SK-N-SH treated with all-trans-retinoic acid at 6 μM for 48 hours (cell line): ENCODE measurements around the gene MAP3K15.
A peak's percentile ranks its signal among the peaks of the same experiment; 100 is the strongest.

Source experiments
- ATAC-seq: fragments of 200-7000 bp; cut with Tn5 transposase; 3 replicates; pipeline ENCODE4 v1.9.1; 2020; ENCODE audit warnings: mild to moderate bottlenecking, moderate library complexity
- ARNTL ChIP-seq: fragments of 450-650 bp; formaldehyde crosslinking; IDR thresholded peaks from 2 replicates; pipeline ENCODE4 v1.5.0; 2020; ENCODE audit warnings: low read depth, mild to moderate bottlenecking, moderate library complexity, borderline replicate concordance
- BACH2 ChIP-seq: fragments of 250-450 bp; sonication (Bioruptor Pico); IDR thresholded peaks from 2 replicates; pipeline ENCODE4 v1.9.0; 2021; ENCODE audit warnings: mild to moderate bottlenecking, borderline replicate concordance
- CREB5 ChIP-seq: fragments of 250-450 bp; sonication (Bioruptor Pico); IDR thresholded peaks from 2 replicates; pipeline ENCODE4 v1.5.1; 2020; ENCODE audit warnings: low read depth, mild to moderate bottlenecking, moderate library complexity
- ISL1 ChIP-seq: fragments of 250-450 bp; sonication (Bioruptor Pico); IDR thresholded peaks from 2 replicates; pipeline ENCODE4 v2.1.2; 2022; ENCODE audit warnings: mild to moderate bottlenecking, moderate library complexity
- PATZ1 ChIP-seq: fragments of 250-450 bp; sonication (Bioruptor Pico); IDR thresholded peaks from 2 replicates; pipeline ENCODE4 v1.8.0; 2020; ENCODE audit warnings: mild to moderate bottlenecking, moderate library complexity, borderline replicate concordance
- SNAI2 ChIP-seq: fragments of 250-450 bp; sonication (Bioruptor Pico); IDR thresholded peaks from 2 replicates; pipeline ENCODE4 v1.5.0; 2020; ENCODE audit warnings: mild to moderate bottlenecking, moderate library complexity
- TCF4 ChIP-seq: fragments of 250-450 bp; sonication (Bioruptor Pico); IDR thresholded peaks from 2 replicates; pipeline ENCODE4 v1.8.0; 2021; ENCODE audit warnings: mild to moderate bottlenecking, moderate library complexity, borderline replicate concordance
- ZC3H10 ChIP-seq: fragments of 250-450 bp; sonication (Bioruptor Pico); IDR thresholded peaks from 2 replicates; pipeline ENCODE4 v1.5.1; 2021; ENCODE audit warnings: mild to moderate bottlenecking, moderate library complexity
- ZFP30 ChIP-seq: fragments of 450-650 bp; formaldehyde crosslinking; IDR thresholded peaks from 2 replicates; pipeline ENCODE4 v1.5.0; 2022; ENCODE audit warnings: mild to moderate bottlenecking, moderate library complexity
- ZNF565 ChIP-seq: fragments of 450-650 bp; formaldehyde crosslinking; conservative IDR thresholded peaks from 2 replicates; pipeline ENCODE4 v1.5.0; 2020; ENCODE audit warnings: low read depth, mild to moderate bottlenecking, moderate library complexity
- ZNF70 ChIP-seq: fragments of 450-650 bp; formaldehyde crosslinking; IDR thresholded peaks from 2 replicates; pipeline ENCODE4 v1.5.0; 2020; ENCODE audit warnings: mild to moderate bottlenecking, moderate library complexity
- ZNF8 ChIP-seq: fragments of 450-650 bp; formaldehyde crosslinking; IDR thresholded peaks from 2 replicates; pipeline ENCODE4 v1.5.0; 2020; ENCODE audit warnings: mild to moderate bottlenecking, moderate library complexity
- TF ChIP-seq, protein P1 (sequence below): fragments of 250-450 bp; sonication (Bioruptor Pico); IDR thresholded peaks from 2 replicates; pipeline ENCODE4 v1.5.1; 2021; ENCODE audit warnings: mild to moderate bottlenecking, moderate library complexity

Gene MAP3K15

DNA sequence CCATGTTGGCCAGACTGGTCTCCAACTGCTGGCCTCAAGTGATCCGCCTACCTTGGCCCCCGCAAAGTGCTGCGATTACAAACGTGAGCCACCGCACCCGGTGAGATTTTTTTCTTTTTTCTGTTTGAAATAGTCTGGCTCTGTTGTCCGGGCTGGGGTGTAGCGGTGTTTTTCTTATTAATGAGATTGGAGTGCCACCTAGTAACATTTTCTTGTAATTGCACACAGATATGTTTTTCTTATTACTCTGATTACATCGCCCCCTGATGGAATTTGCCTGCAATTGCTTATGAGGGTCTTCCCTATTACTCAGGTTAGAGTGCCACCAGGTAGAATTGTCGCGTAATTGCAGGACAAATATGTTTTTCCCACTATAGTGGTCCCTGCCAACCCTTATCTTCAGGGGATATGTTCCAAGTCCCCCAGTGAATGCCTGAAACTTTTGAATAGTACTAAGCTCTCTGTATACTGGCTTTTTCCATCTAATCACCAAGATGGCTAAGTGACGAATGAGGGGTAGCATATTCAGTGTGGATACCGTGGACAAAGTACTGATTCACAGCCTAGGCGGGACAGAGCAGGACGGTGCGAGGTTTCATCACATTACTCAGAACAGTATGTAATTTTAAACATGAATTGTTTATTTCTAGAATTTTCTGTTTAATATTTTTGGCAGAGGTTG, 180.2 kb downstream of the MAP3K15 start (continued):
- TF ChIP-seq, protein P1, sequence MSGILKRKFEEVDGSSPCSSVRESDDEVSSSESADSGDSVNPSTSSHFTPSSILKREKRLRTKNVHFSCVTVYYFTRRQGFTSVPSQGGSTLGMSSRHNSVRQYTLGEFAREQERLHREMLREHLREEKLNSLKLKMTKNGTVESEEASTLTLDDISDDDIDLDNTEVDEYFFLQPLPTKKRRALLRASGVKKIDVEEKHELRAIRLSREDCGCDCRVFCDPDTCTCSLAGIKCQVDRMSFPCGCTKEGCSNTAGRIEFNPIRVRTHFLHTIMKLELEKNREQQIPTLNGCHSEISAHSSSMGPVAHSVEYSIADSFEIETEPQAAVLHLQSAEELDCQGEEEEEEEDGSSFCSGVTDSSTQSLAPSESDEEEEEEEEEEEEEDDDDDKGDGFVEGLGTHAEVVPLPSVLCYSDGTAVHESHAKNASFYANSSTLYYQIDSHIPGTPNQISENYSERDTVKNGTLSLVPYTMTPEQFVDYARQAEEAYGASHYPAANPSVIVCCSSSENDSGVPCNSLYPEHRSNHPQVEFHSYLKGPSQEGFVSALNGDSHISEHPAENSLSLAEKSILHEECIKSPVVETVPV (CRISPR knock-in tag): no peak
- no peak for TF ChIP-seq ZC3H10
- TF ChIP-seq SNAI2 (CRISPR knock-in tag): no peak

GRCh38 chrX:19332983-19333382, 182.3 kb downstream of the MAP3K15 start:
- TF ChIP-seq ZNF8 (CRISPR knock-in tag) (no peak), PATZ1 (CRISPR knock-in tag) (no peak), TCF4 (CRISPR knock-in tag) (peak; percentile 15; the same call in 1 of the 2 replicates), ISL1 (CRISPR knock-in tag) (no peak)
- ATAC-seq: peak; percentile 48

GRCh38 chrX:19331831-19332230, 183.5 kb downstream of the MAP3K15 start:
- TF ChIP-seq ZFP30 (CRISPR knock-in tag) (no peak), CREB5 (no peak), ZNF70 (CRISPR knock-in tag) (no peak)
- TF ChIP-seq, all 23 proteins: peak for 0
- ATAC-seq: no peak

GRCh38 chrX:19326567-19326966, 188.7 kb downstream of the MAP3K15 start:
- ATAC-seq: no peak
- TF ChIP-seq, protein P1 (CRISPR knock-in tag): no peak
- TF ChIP-seq TCF4 (CRISPR knock-in tag): no peak
- no peak for TF ChIP-seq SNAI2 (CRISPR knock-in tag)
- TF ChIP-seq ZNF565 (CRISPR knock-in tag): no peak
- no peak for TF ChIP-seq ARNTL
- TF ChIP-seq BACH2 (CRISPR knock-in tag): no peak
- no peak for TF ChIP-seq ZNF70 (CRISPR knock-in tag)
- TF ChIP-seq, all 23 proteins: peak for 0
